ENCODE results near the gene MS4A6E.
"Not testable (repeated sequence)": the region's sequence is repeated elsewhere in the genome, so short reads cannot be mapped to it uniquely, and the experiment has no call there.

DNA sequence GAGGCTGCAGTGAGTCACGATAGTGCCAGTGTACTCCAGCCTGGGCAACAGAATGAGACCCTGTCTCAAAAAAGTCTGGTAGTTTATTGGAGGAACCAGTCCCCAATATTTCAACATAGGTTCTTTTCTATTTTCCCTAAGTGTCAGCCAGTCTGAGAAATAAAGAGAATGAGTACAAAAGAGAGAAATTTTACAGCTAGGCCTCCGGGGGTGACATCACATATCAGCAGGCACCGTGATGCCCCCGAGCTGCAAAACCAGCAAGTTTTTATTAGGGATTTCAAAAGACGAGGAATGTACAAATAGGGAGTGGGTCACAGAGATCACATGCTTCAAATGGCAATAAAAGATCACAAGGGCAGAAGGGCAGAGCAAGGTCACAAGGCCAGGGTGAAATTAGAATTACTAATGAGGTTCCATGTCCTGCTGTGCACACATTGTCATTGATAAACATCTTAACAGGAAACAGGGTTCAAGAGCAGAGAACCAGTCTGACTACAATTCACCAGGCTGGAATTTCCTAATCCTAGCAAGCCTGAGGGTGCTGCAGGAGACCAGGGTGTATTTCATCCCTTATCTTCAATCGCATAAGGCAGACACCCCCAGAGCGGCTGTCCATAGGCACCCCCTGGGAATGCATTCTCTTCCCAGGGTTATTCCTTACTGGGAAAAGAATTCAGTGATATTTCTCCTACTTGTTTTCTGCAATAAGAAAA lies 41.5 kb upstream of the MS4A6E start:
- TF ChIP-seq, protein P1, sequence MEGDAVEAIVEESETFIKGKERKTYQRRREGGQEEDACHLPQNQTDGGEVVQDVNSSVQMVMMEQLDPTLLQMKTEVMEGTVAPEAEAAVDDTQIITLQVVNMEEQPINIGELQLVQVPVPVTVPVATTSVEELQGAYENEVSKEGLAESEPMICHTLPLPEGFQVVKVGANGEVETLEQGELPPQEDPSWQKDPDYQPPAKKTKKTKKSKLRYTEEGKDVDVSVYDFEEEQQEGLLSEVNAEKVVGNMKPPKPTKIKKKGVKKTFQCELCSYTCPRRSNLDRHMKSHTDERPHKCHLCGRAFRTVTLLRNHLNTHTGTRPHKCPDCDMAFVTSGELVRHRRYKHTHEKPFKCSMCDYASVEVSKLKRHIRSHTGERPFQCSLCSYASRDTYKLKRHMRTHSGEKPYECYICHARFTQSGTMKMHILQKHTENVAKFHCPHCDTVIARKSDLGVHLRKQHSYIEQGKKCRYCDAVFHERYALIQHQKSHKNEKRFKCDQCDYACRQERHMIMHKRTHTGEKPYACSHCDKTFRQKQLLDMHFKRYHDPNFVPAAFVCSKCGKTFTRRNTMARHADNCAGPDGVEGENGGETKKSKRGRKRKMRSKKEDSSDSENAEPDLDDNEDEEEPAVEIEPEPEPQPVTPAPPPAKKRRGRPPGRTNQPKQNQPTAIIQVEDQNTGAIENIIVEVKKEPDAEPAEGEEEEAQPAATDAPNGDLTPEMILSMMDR (IDR thresholded peaks at IDR 0.05): not testable (repeated sequence)
- not testable (repeated sequence) for TF ChIP-seq POLR2A, EP300, POLR2AphosphoS5 (IDR thresholded peaks at IDR 0.05)
